Effector memory CD4-positive, alpha-beta T cell (primary cell): ENCODE results near the gene PPP2R5B.

Experiments used
- DNase-seq, 3 donors: peaks; one replicate each; pipeline ENCODE4 v3.0.0-alpha.2; 2020
- H3K27ac ChIP-seq: 2 replicates; pipeline ENCODE4 v1.7.0; 2013; ENCODE audit warnings: mild to moderate bottlenecking, low read length, moderate library complexity; ENCODE audit not compliant: insufficient read depth, poor library complexity, severe bottlenecking
- H3K27me3 ChIP-seq: replicated peaks from 2 replicates; pipeline ENCODE4 v1.7.0; 2013; ENCODE audit warnings: mild to moderate bottlenecking, low read length; ENCODE audit not compliant: insufficient read depth, control insufficient read depth, poor library complexity, severe bottlenecking
- H3K36me3 ChIP-seq: 2 replicates; pipeline ENCODE4 v1.7.0; 2013; ENCODE audit warnings: mild to moderate bottlenecking, low read length, moderate library complexity; ENCODE audit not compliant: control insufficient read depth, insufficient read depth
- H3K4me1 ChIP-seq: 2 replicates; pipeline ENCODE4 v1.7.0; 2013; ENCODE audit warnings: low read length, mild to moderate bottlenecking; ENCODE audit not compliant: control insufficient read depth, insufficient read depth, poor library complexity, severe bottlenecking
- H3K4me3 ChIP-seq: 2 replicates; pipeline ENCODE4 v1.7.0; 2013; ENCODE audit warnings: low read length, low read depth, mild to moderate bottlenecking; ENCODE audit not compliant: insufficient read depth, poor library complexity, severe bottlenecking
- H3K9me3 ChIP-seq: 2 replicates; pipeline ENCODE4 v1.7.0; 2013; ENCODE audit warnings: mild to moderate bottlenecking, low read length, moderate library complexity; ENCODE audit not compliant: control insufficient read depth

The PPP2R5B gene

GRCh38 chr11:64906314-64906635 lies 18.2 kb upstream of the PPP2R5B start:
- H3K36me3 ChIP-seq, result peaks cover 78% of the 10 kb centered on the region
- DNase-seq, result no peak

GRCh38 chr11:64908766-64909165 lies 15.7 kb upstream of the PPP2R5B start:
- Histone ChIP-seq H3K4me3 (no peak overlapping the region), H3K4me1 (no peaks in the 10 kb centered on the region), H3K27ac (no peak overlapping the region), H3K27me3 (no peaks in the 10 kb centered on the region), H3K36me3 (peaks cover 85% of the 10 kb centered on the region), H3K9me3 (no peaks in the 10 kb centered on the region)
- no peak for DNase-seq

More at GRCh38 chr11:64906314-64906635, 18.2 kb upstream of the PPP2R5B start:
- no peak overlapping the region for H3K27ac ChIP-seq
- no peaks in the 10 kb centered on the region for H3K9me3 ChIP-seq
- H3K27me3 ChIP-seq, result no peaks in the 10 kb centered on the region
- no peak overlapping the region for H3K4me3 ChIP-seq
- no peaks in the 10 kb centered on the region for H3K4me1 ChIP-seq

- no peaks in the 10 kb centered on the region for H3K27me3 ChIP-seq
- H3K36me3 ChIP-seq, result peaks cover 92% of the 10 kb centered on the region
These were observed 14.7 kb upstream of the PPP2R5B start for GRCh38 chr11:64909653-64910343.

GRCh38 chr11:64910451-64911093 lies 13.9 kb upstream of the PPP2R5B start:
- Histone ChIP-seq H3K27me3 (no peaks in the 10 kb centered on the region), H3K36me3 (peaks cover 86% of the 10 kb centered on the region), H3K9me3 (no peaks in the 10 kb centered on the region), H3K4me3 (no peak overlapping the region), H3K4me1 (peaks cover 5% of the 10 kb centered on the region), H3K27ac (no peak overlapping the region)
- DNase-seq, result no peak

More at GRCh38 chr11:64909653-64910343, 14.7 kb upstream of the PPP2R5B start:
- no peaks in the 10 kb centered on the region for H3K4me1 ChIP-seq
- no peak for DNase-seq
- H3K9me3 ChIP-seq, result no peaks in the 10 kb centered on the region
- H3K4me3 ChIP-seq, result no peak overlapping the region
- H3K27ac ChIP-seq, result no peak overlapping the region

- no peak for DNase-seq
- Histone ChIP-seq H3K27ac (no peak overlapping the region), H3K36me3 (peaks cover 80% of the 10 kb centered on the region), H3K4me1 (peaks cover 10% of the 10 kb centered on the region), H3K4me3 (no peak overlapping the region), H3K27me3 (no peaks in the 10 kb centered on the region), H3K9me3 (no peaks in the 10 kb centered on the region)
These were observed 13.3 kb upstream of the PPP2R5B start for GRCh38 chr11:64911142-64911541.

- H3K27ac ChIP-seq, result no peak overlapping the region
- peaks cover 75% of the 10 kb centered on the region for H3K36me3 ChIP-seq
- DNase-seq, result no peak
- H3K4me1 ChIP-seq, result peaks cover 12% of the 10 kb centered on the region
- H3K4me3 ChIP-seq, result no peak overlapping the region
- no peaks in the 10 kb centered on the region for H3K27me3 ChIP-seq
- H3K9me3 ChIP-seq, result no peaks in the 10 kb centered on the region
These were observed 12.8 kb upstream of the PPP2R5B start for GRCh38 chr11:64911689-64912088.

GRCh38 chr11:64913171-64913727 lies 11.2 kb upstream of the PPP2R5B start:
- no peak for DNase-seq
- Histone ChIP-seq H3K27ac (no peak overlapping the region), H3K4me3 (no peak overlapping the region), H3K9me3 (no peaks in the 10 kb centered on the region), H3K27me3 (no peaks in the 10 kb centered on the region), H3K36me3 (peaks cover 62% of the 10 kb centered on the region), H3K4me1 (peaks cover 17% of the 10 kb centered on the region)

- Histone ChIP-seq H3K27me3 (no peaks in the 10 kb centered on the region), H3K9me3 (no peaks in the 10 kb centered on the region), H3K27ac (no peak overlapping the region), H3K36me3 (peaks cover 54% of the 10 kb centered on the region), H3K4me3 (no peak overlapping the region), H3K4me1 (peaks cover 17% of the 10 kb centered on the region)
- no peak for DNase-seq
These were observed 10.4 kb upstream of the PPP2R5B start for GRCh38 chr11:64914123-64914522.

- H3K27me3 ChIP-seq, result no peaks in the 10 kb centered on the region
- no peak overlapping the region for H3K27ac ChIP-seq
- no peak overlapping the region for H3K4me3 ChIP-seq
- peaks cover 17% of the 10 kb centered on the region for H3K4me1 ChIP-seq
- peaks cover 41% of the 10 kb centered on the region for H3K36me3 ChIP-seq
- no peaks in the 10 kb centered on the region for H3K9me3 ChIP-seq
- no peak for DNase-seq
These were observed 9.1 kb upstream of the PPP2R5B start for GRCh38 chr11:64915376-64915887.
